Lower leg skin (tissue), 3 donors: ENCODE data around the gene GRIN1.

Source experiments
- POLR2A ChIP-seq, 2 donors: fragments of 450-650 bp; IDR thresholded peaks; one replicate each; pipeline ENCODE4 v1.6.1; 2016 to 2017; ENCODE audit warnings: antibody characterized with exemption in 2 of 2, mild to moderate bottlenecking in 1 of 2, moderate library complexity in 1 of 2
- TF ChIP-seq, protein P1 (sequence below), 3 donors: fragments of 450-650 bp; IDR thresholded peaks; one replicate each; pipeline ENCODE4 v1.5.1; 2016; ENCODE audit warnings: antibody characterized with exemption in 3 of 3, mild to moderate bottlenecking in 3 of 3, moderate library complexity in 2 of 3

DNA sequence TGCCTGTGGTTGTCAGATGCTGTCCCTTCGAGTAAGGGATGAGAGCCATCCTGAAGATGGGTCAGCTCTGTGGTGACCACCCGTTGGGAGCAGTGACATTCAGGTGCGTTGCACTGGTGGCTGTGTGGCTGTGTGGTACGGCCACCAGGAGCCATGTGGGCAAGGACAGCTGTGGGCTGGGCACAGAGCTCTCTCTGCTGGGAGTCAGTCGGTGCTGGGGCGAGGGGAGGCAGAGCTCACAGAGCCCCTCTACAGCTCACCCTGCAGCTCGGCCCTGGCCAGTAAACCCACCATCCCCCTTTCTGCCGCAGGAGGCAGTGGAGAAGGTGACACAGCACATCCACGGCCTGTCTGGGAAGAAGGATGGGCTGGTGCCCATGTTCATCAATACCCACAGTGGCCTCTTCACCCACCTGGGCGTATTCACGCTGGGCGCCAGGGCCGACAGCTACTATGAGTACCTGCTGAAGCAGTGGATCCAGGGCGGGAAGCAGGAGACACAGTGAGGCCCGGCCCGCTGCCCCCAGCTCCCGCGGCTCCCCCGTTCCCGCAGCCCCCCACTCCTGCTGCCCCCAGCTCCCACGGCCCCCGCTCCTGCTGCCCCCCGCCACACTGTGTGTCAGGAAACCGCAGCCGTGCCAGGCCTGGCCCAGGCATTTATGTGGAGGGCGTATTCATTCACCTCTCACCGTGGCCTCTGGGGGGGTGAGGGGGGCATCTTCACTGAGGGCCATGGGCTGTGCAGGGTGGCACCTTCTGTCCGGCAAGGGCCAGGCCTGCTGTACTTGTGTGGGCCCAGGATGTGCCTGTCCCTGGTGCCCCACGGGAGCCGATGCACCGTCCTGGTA lies 32.9 kb upstream of the GRIN1 start:
- TF ChIP-seq, protein P1, sequence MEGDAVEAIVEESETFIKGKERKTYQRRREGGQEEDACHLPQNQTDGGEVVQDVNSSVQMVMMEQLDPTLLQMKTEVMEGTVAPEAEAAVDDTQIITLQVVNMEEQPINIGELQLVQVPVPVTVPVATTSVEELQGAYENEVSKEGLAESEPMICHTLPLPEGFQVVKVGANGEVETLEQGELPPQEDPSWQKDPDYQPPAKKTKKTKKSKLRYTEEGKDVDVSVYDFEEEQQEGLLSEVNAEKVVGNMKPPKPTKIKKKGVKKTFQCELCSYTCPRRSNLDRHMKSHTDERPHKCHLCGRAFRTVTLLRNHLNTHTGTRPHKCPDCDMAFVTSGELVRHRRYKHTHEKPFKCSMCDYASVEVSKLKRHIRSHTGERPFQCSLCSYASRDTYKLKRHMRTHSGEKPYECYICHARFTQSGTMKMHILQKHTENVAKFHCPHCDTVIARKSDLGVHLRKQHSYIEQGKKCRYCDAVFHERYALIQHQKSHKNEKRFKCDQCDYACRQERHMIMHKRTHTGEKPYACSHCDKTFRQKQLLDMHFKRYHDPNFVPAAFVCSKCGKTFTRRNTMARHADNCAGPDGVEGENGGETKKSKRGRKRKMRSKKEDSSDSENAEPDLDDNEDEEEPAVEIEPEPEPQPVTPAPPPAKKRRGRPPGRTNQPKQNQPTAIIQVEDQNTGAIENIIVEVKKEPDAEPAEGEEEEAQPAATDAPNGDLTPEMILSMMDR (IDR thresholded peaks at IDR 0.05), result no peak
- TF ChIP-seq POLR2A (IDR thresholded peaks at IDR 0.05), result no peak
